K562 (cell line): ENCODE measurements around the gene SET. TPM values are rescaled to one million over a fixed set of nuclear protein-coding genes. Genes with fewer than 3 reads are reported as not detected.

ENCODE experiments used
- AFF4 ChIP-seq: sonication (generic); formaldehyde crosslinking; IDR thresholded peaks from 2 replicates; pipeline ENCODE4 v1.8.0; 2023; ENCODE audit warnings: mild to moderate bottlenecking, missing genetic modification reagents
- CAMTA2 ChIP-seq: fragments of 250-450 bp; sonication (Bioruptor Pico); conservative IDR thresholded peaks from 2 replicates; pipeline ENCODE4 v1.5.1; 2022
- CCNT2 ChIP-seq: IDR thresholded peaks from 2 replicates; pipeline ENCODE4 v1.6.1; 2011; ENCODE audit warnings: borderline replicate concordance, low read depth, mild to moderate bottlenecking, moderate library complexity, mixed read lengths, low read length; ENCODE audit not compliant: insufficient read length; ENCODE audit errors: extremely low read depth
- CSDE1 ChIP-seq, 2 experiments: fragments of 450-650 bp; IDR thresholded peaks; 2 replicates each; pipeline ENCODE4 v1.6.1; 2016; ENCODE audit warnings: mild to moderate bottlenecking in 1 of 2
- EP300 ChIP-seq: IDR thresholded peaks from 2 replicates; pipeline ENCODE4 v1.6.1; 2012; ENCODE audit warnings: low read length, improper control_type of control experiment
- ESRRB ChIP-seq: fragments of 250-450 bp; sonication (Bioruptor Pico); IDR thresholded peaks from 2 replicates; pipeline ENCODE4 v1.5.0; 2020; ENCODE audit warnings: mild to moderate bottlenecking, moderate library complexity, borderline replicate concordance
- FOXP1 ChIP-seq: sonication (generic); formaldehyde crosslinking; IDR thresholded peaks from 2 replicates; pipeline ENCODE4 v1.8.0; 2022; ENCODE audit warnings: mild to moderate bottlenecking, missing genetic modification reagents
- GABPB1 ChIP-seq: sonication (generic); formaldehyde crosslinking; IDR thresholded peaks from 2 replicates; pipeline ENCODE4 v1.8.0; 2022; ENCODE audit warnings: mild to moderate bottlenecking, missing genetic modification reagents
- HDAC3 ChIP-seq: fragments of 450-650 bp; IDR thresholded peaks from 2 replicates; pipeline ENCODE4 v1.6.1; 2018; ENCODE audit warnings: borderline replicate concordance, mild to moderate bottlenecking, moderate library complexity; ENCODE audit not compliant: partially characterized antibody
- IRF1 ChIP-seq: sonication (generic); formaldehyde crosslinking; IDR thresholded peaks from 2 replicates; pipeline ENCODE4 v1.8.0; 2022; ENCODE audit warnings: missing genetic modification reagents, mild to moderate bottlenecking, borderline replicate concordance
- KLF1 ChIP-seq: fragments of 450-650 bp; IDR thresholded peaks from 2 replicates; pipeline ENCODE4 v1.6.1; 2016; ENCODE audit warnings: missing genetic modification characterization, missing compliant biosample characterization
- MBD2 ChIP-seq: sonication (generic); IDR thresholded peaks from 2 replicates; pipeline ENCODE4 v1.6.1; 2016; ENCODE audit warnings: low read depth, borderline replicate concordance
- MCM3 ChIP-seq: fragments of 450-650 bp; IDR thresholded peaks from 2 replicates; pipeline ENCODE4 v1.6.1; 2016
- MEF2A ChIP-seq: IDR thresholded peaks from 2 replicates; pipeline ENCODE4 v1.6.1; 2011; ENCODE audit warnings: low read depth, mild to moderate bottlenecking, low read length, moderate library complexity; ENCODE audit not compliant: control insufficient read depth
- RBFOX2 ChIP-seq: fragments of 200-400 bp; formaldehyde crosslinking; IDR thresholded peaks from 2 replicates; pipeline ENCODE4 v1.6.1; 2017; ENCODE audit warnings: low read depth, mild to moderate bottlenecking, low read length, moderate library complexity
- RBM39 ChIP-seq: fragments of 200-400 bp; formaldehyde crosslinking; optimal IDR thresholded peaks from 2 replicates; pipeline ENCODE3; 2018; ENCODE audit warnings: low read depth, low read length
- RHOXF2B ChIP-seq: fragments of 250-450 bp; sonication (Bioruptor Pico); conservative IDR thresholded peaks from 2 replicates; pipeline ENCODE4 v1.5.1; 2021
- ZNF311 ChIP-seq: fragments of 250-450 bp; sonication (Bioruptor Pico); IDR thresholded peaks from 2 replicates; pipeline ENCODE4 v1.4.0; 2020; ENCODE audit warnings: mild to moderate bottlenecking, moderate library complexity
- ZNF324 ChIP-seq: fragments of 250-450 bp; sonication (Bioruptor Pico); IDR thresholded peaks from 2 replicates; pipeline ENCODE4 v1.4.0; 2020; ENCODE audit warnings: mild to moderate bottlenecking
- ZNF408 ChIP-seq: fragments of 250-450 bp; sonication (Bioruptor Pico); IDR thresholded peaks from 2 replicates; pipeline ENCODE4 v1.4.0; 2020; ENCODE audit warnings: low read depth, mild to moderate bottlenecking, moderate library complexity
- polyA plus RNA-seq, 8 experiments: library from polyadenylated mRNA; depleted of rRNA in 4 of 8; stranded (reverse) in 5 of 8; unstranded in 3 of 8; fragments of >200 nt; fragmentation: Nextera tagmentation in 2 of 8; fragmentation: Illumina TruSeq in 1 of 8; extraction: Ambion mirVana in 2 of 8; extraction: Trizol in 1 of 8; gene quantifications; 2 replicates each; pipeline versions ENCODE4 v1.2.1 to v1.2.3, GENCODE V29; 2011 to 2014; ENCODE audit warnings: inconsistent platforms in 1 of 8, missing spikeins in 1 of 8
- total RNA-seq, 7 experiments: library from RNA; depleted of rRNA in 6 of 7; stranded (reverse); fragments of >200 nt in 6 of 7; fragmentation: Illumina TruSeq in 2 of 7; extraction: Trizol in 2 of 7; gene quantifications; 2 replicates each; pipeline versions ENCODE4 v1.2.1 to v1.2.3, GENCODE V29; 2011 to 2021; ENCODE audit warnings: low replicate concordance in 1 of 7
- TF ChIP-seq, protein P1 (sequence below), 2 experiments: fragments of 450-650 bp in 1 of 2; IDR thresholded peaks; 2 replicates each; pipeline ENCODE4 v1.6.1; 2011 to 2017; ENCODE audit warnings: low read depth in 2 of 2, antibody characterized with exemption in 1 of 2, borderline replicate concordance in 1 of 2, low read length in 1 of 2, mild to moderate bottlenecking in 1 of 2, mixed read lengths in 1 of 2; ENCODE audit not compliant: control insufficient read depth in 1 of 2

SET gene
- total and polyA plus RNA-seq, 9 of the 15 experiments (the other 6 are each of a cell fraction or from before 2014, with no cell fraction given), result 404 to 1,447 (median 907) TPM

- TF ChIP-seq IRF1 (CRISPR knock-in tag), result no peak
- no peak for TF ChIP-seq ZNF324
- no peak for TF ChIP-seq KLF1 (tag)
- TF ChIP-seq, protein P1, sequence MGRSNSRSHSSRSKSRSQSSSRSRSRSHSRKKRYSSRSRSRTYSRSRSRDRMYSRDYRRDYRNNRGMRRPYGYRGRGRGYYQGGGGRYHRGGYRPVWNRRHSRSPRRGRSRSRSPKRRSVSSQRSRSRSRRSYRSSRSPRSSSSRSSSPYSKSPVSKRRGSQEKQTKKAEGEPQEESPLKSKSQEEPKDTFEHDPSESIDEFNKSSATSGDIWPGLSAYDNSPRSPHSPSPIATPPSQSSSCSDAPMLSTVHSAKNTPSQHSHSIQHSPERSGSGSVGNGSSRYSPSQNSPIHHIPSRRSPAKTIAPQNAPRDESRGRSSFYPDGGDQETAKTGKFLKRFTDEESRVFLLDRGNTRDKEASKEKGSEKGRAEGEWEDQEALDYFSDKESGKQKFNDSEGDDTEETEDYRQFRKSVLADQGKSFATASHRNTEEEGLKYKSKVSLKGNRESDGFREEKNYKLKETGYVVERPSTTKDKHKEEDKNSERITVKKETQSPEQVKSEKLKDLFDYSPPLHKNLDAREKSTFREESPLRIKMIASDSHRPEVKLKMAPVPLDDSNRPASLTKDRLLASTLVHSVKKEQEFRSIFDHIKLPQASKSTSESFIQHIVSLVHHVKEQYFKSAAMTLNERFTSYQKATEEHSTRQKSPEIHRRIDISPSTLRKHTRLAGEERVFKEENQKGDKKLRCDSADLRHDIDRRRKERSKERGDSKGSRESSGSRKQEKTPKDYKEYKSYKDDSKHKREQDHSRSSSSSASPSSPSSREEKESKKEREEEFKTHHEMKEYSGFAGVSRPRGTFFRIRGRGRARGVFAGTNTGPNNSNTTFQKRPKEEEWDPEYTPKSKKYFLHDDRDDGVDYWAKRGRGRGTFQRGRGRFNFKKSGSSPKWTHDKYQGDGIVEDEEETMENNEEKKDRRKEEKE (IDR thresholded peaks at IDR 0.05; ENCODE audit: borderline replicate concordance in 1 of 2, control insufficient read depth in 1 of 2, low read depth in 2 of 2, low read length in 1 of 2), result 0 out of 4 replicates have a peak, but pooled peaks of 1 of the 2 experiments have one; percentile 38
- no peak for TF ChIP-seq ZNF311 (CRISPR knock-in tag)
- TF ChIP-seq RBFOX2, result no peak
- no peak for TF ChIP-seq CSDE1 (IDR thresholded peaks at IDR 0.05)
- no peak for TF ChIP-seq RBM39
- TF ChIP-seq ZNF408 (CRISPR knock-in tag), result no peak
- no peak for TF ChIP-seq HDAC3
- TF ChIP-seq MEF2A, result no peak
- no peak for TF ChIP-seq FOXP1 (CRISPR knock-in tag)
- TF ChIP-seq EP300, result no peak
- no peak for TF ChIP-seq CAMTA2 (CRISPR knock-in tag)
- no peak for TF ChIP-seq MBD2
- TF ChIP-seq CCNT2, result no peak
- peak; percentile 52; the same call in 1 of the 2 replicates for TF ChIP-seq GABPB1 (CRISPR knock-in tag)
- no peak for TF ChIP-seq MCM3
- no peak for TF ChIP-seq ESRRB (CRISPR knock-in tag)
- no peak for TF ChIP-seq AFF4 (CRISPR knock-in tag)
- TF ChIP-seq RHOXF2B (CRISPR knock-in tag), result no peak
Observed at GRCh38 chr9:128733256-128733655, 44.2 kb downstream of the SET start (continued).
